MM.1S (cell line): ENCODE measurements around the gene KIAA1328.

Experiments used
- DNase-seq: peaks from one replicate; pipeline ENCODE4 v3.0.0-alpha.2; 2015
- H2AFZ ChIP-seq: fragments of 300-600 bp; sonication (generic); 2 replicates; pipeline ENCODE4 v1.6.0; 2016; ENCODE audit warnings: antibody characterized with exemption, low read length
- H3F3A ChIP-seq: fragments of 300-600 bp; sonication (generic); 2 replicates; pipeline ENCODE4 v1.6.1; 2016; ENCODE audit warnings: mild to moderate bottlenecking, antibody characterized with exemption, low read length, moderate library complexity, mixed read lengths; ENCODE audit not compliant: insufficient read depth
- H3K27ac ChIP-seq: fragments of 300-600 bp; sonication (generic); 2 replicates; pipeline ENCODE4 v1.5.1; 2016; ENCODE audit warnings: mild to moderate bottlenecking, low read length
- H3K27me3 ChIP-seq: fragments of 300-600 bp; sonication (generic); replicated peaks from 2 replicates; pipeline ENCODE4 v1.6.0; 2016; ENCODE audit warnings: low read length; ENCODE audit not compliant: insufficient read depth
- H3K36me3 ChIP-seq: fragments of 300-600 bp; sonication (generic); replicated peaks from 2 replicates; pipeline ENCODE4 v1.6.1; 2016; ENCODE audit warnings: mild to moderate bottlenecking, low read length, mixed read lengths; ENCODE audit not compliant: insufficient read depth
- H3K4me1 ChIP-seq: fragments of 300-600 bp; sonication (generic); 2 replicates; pipeline ENCODE4 v1.6.1; 2016; ENCODE audit warnings: low read length, mixed read lengths
- H3K4me2 ChIP-seq: fragments of 300-600 bp; sonication (generic); 2 replicates; pipeline ENCODE4 v1.6.0; 2016; ENCODE audit warnings: low read depth, low read length
- H3K4me3 ChIP-seq: fragments of 300-600 bp; sonication (generic); 2 replicates; pipeline ENCODE4 v1.5.1; 2016; ENCODE audit warnings: low read length, mixed read lengths
- H3K79me2 ChIP-seq: fragments of 300-600 bp; sonication (generic); 2 replicates; pipeline ENCODE4 v1.6.1; 2016; ENCODE audit warnings: mixed run types, low read length, mixed read lengths
- H3K9ac ChIP-seq: fragments of 300-600 bp; sonication (generic); 2 replicates; pipeline ENCODE4 v1.6.1; 2016; ENCODE audit warnings: low read length, mixed read lengths
- H3K9me2 ChIP-seq: fragments of 300-600 bp; sonication (generic); replicated peaks from 2 replicates; pipeline ENCODE4 v1.6.1; 2016; ENCODE audit warnings: mild to moderate bottlenecking, low read length, mixed read lengths; ENCODE audit not compliant: insufficient read depth
- H3K9me3 ChIP-seq: fragments of 300-600 bp; sonication (generic); replicated peaks from 2 replicates; pipeline ENCODE4 v1.6.1; 2016; ENCODE audit warnings: mild to moderate bottlenecking, low read length, mixed read lengths; ENCODE audit not compliant: insufficient read depth
- H4K20me1 ChIP-seq: fragments of 300-600 bp; sonication (generic); 2 replicates; pipeline ENCODE4 v1.6.1; 2016; ENCODE audit warnings: mild to moderate bottlenecking, low read length, moderate library complexity, mixed read lengths; ENCODE audit not compliant: insufficient read depth
- CTCF ChIP-seq: fragments of 300-600 bp; sonication (generic); IDR thresholded peaks from 2 replicates; pipeline ENCODE4 v1.5.1; 2016; ENCODE audit warnings: antibody characterized with exemption, low read length, mixed read lengths
- EZH2 ChIP-seq: fragments of 300-600 bp; sonication (generic); optimal IDR thresholded peaks from 2 replicates; pipeline ENCODE3; 2017; ENCODE audit warnings: low read depth, mild to moderate bottlenecking, antibody characterized with exemption, low read length, mixed read lengths
- EZH2phosphoT487 ChIP-seq: fragments of 300-600 bp; sonication (generic); IDR thresholded peaks from 2 replicates; pipeline ENCODE4 v1.6.1; 2018; ENCODE audit warnings: antibody characterized with exemption, low read length

The KIAA1328 gene

GRCh38 chr18:36933552-36933951 lies 104.6 kb downstream of the KIAA1328 start:
- no peak for TF ChIP-seq CTCF
- TF ChIP-seq EZH2phosphoT487, result no peak
- no peak for TF ChIP-seq EZH2
- Histone ChIP-seq H3K9ac (no peak overlapping the region), H2AFZ (no peak overlapping the region), H3K4me3 (no peak overlapping the region), H3F3A (no peaks in the 10 kb centered on the region), H4K20me1 (no peaks in the 10 kb centered on the region), H3K36me3 (no peaks in the 10 kb centered on the region), H3K27me3 (no peaks in the 10 kb centered on the region), H3K9me3 (no peaks in the 10 kb centered on the region), H3K4me1 (no peaks in the 10 kb centered on the region), H3K4me2 (no peak overlapping the region), H3K9me2 (no peaks in the 10 kb centered on the region), H3K79me2 (no peaks in the 10 kb centered on the region), H3K27ac (no peak overlapping the region)
- DNase-seq, result no peak

- Histone ChIP-seq H2AFZ (no peak overlapping the region), H3K4me3 (no peak overlapping the region), H3K9me3 (no peaks in the 10 kb centered on the region), H3K9ac (no peak overlapping the region), H3K4me1 (no peaks in the 10 kb centered on the region), H3K4me2 (no peak overlapping the region), H3K27ac (no peak overlapping the region), H4K20me1 (no peaks in the 10 kb centered on the region), H3K9me2 (no peaks in the 10 kb centered on the region), H3F3A (no peaks in the 10 kb centered on the region), H3K79me2 (no peaks in the 10 kb centered on the region), H3K27me3 (no peaks in the 10 kb centered on the region), H3K36me3 (no peaks in the 10 kb centered on the region)
- no peak for TF ChIP-seq CTCF
- no peak for TF ChIP-seq EZH2
- no peak for TF ChIP-seq EZH2phosphoT487
- DNase-seq, result no peak
Observed at GRCh38 chr18:36934884-36935283, 106.0 kb downstream of the KIAA1328 start.

- H3K9ac ChIP-seq, result no peak overlapping the region
Observed at GRCh38 chr18:36942264-36942663, 113.3 kb downstream of the KIAA1328 start.

More at GRCh38 chr18:36942264-36942663, 113.3 kb downstream of the KIAA1328 start:
- Histone ChIP-seq H3K4me2 (no peak overlapping the region), H3K79me2 (no peaks in the 10 kb centered on the region), H3K27me3 (no peaks in the 10 kb centered on the region), H3K4me1 (no peaks in the 10 kb centered on the region), H4K20me1 (no peaks in the 10 kb centered on the region), H3F3A (no peaks in the 10 kb centered on the region), H3K9me2 (no peaks in the 10 kb centered on the region), H3K4me3 (no peak overlapping the region), H3K36me3 (no peaks in the 10 kb centered on the region), H3K9me3 (no peaks in the 10 kb centered on the region), H2AFZ (no peak overlapping the region), H3K27ac (no peak overlapping the region)
- TF ChIP-seq EZH2phosphoT487, result no peak
- peak; percentile 85 for TF ChIP-seq CTCF
- DNase-seq, result peak; percentile 40
